GM18520 (cell line): Measurements from ENCODE around the gene TOR1AIP1.

Source experiments
- ATAC-seq: cut with Tn5 transposase; IDR thresholded peaks from one replicate; pipeline ENCODE4 v1.9.1; 2021; ENCODE audit not compliant: unreplicated experiment

The TOR1AIP1 gene

DNA sequence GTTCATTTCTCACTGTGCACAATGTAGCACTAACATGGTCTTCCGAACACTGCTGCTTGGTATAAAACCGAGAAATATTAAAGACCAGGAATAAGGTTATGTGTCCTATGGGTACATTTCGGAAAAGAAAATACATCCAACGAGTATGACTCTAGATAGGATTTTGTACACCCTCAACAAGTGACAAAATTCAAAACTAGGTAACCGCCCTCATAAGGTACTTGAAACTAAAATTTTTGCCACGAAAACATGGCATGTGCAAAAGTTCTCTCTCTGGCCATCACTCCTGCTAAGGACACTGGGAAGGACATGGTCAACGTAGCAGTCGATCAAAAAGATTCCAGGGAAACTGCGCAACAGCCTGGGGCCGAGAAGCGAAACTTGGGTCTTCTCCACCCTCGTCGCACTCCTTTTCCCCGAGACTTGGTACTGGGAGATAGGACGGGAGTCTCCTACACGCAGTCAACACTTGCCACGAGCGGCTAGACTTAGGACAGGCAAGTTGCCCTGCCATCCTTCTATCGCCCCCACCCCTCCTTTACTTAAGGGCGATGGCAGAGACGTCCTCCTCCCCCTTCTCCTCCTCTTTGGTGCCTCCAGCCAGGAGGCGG, 338 bp upstream of the TOR1AIP1 start:
- ATAC-seq, result no peak

DNA sequence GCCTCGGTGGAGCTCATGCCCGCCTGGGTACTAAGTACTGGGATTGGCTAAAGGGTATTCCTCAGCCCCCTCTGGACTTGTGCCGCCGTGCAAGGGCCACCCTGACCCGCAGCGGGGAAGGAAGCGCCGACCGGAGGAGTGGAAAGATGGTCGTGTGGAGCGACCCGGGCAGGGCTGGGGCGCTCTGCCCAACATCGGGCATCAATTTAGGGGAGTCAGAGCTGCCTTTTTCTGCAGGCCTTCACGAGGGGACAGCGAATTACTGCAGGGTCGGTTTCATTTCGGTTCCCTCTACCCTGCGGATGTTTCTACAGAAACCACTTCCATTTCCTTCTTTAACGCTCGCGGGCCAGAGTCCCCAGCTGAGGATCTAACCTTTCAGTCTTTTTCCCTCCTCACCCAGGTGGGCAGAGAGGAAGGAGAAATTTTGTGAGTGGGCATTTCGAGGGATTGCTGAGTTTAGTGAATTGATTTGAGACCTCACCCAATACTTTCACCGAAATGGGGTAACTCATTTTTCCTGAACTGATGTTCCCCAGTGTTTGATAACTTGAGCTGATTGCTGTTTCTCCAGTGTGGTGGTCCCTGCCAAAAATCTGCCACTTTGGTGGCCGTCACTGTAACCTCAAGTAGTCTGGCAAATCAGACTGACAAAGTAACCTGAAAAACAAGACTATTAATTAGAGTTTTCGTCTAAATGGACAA, 1.1 kb downstream of the TOR1AIP1 start:
- ATAC-seq, result peak; percentile 3

DNA sequence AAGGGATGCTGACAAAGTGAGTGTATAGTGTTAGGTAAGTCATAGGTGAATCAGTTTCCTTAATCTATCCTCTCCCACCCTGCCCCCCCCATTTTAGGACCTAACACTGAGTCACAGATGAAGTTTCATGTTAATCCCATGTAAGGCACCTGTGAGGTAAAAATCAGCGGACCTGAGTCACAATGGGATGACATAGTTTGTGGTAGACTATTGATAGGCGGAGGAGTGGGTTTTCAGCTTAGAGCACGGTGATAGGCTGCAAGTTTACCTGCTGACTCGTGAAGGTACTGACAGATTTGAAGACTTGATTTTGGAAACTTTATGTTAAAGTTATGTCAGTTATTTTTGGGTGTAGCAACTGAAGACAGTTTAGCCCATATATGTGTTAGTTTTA, 1.7 kb downstream of the TOR1AIP1 start:
- ATAC-seq, result peak; percentile 23

DNA sequence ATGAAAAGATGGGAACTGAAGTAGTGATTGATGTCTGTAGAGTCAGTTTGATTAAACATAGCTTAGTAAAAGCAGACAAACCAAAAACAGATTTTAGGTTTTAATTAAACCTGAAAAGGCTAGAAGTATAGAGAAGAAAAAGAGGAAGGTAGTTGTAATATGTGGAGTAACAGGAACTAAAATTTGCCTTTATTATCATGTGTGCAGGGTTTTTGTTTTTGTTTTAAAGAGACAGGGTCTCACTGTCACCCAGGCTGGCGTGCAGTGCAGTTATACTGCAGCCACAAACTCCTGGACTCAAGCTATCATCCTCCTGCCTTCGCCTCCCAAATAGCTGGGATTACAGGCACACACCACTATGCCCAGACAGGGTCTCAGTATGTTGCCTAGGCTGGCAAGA, 6.0 kb downstream of the TOR1AIP1 start:
- ATAC-seq, result no peak

DNA sequence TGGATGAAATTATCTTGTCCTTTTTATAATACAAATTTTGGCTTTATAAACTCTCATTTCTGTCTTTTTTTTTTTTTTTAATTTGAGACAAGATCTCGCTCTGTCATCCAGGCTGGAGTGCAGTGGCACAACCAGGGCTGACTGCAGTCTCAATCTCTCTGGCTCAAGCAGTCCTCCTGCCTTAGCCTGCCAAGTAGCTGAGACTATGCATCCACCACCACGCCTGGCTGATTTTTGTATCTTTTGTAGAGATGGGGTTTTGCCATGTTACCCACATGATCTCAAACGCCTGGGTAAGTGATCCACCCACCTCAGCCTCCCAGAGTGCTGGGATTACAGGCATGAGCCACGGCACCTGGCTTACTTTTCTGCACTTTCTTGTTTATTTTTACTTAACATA, 7.5 kb downstream of the TOR1AIP1 start:
- no peak for ATAC-seq

DNA sequence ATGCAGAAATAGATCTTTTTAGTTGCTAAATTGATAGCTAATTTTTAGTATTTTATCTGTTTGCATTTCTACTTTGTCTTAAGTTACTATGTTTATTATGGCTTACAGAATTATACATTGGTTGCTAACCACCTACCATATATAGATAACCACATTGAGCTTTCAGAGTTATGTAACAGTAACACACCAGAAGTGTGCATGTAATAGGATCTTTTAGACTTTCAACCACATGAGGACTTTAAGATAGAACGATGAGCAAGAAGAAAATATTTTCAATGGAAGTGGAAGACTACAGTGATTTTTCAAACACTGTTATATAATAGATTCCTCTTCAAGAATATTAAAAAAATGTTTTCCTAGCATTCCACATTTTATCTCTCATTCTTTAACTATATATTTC, 28.8 kb downstream of the TOR1AIP1 start:
- no peak for ATAC-seq

DNA sequence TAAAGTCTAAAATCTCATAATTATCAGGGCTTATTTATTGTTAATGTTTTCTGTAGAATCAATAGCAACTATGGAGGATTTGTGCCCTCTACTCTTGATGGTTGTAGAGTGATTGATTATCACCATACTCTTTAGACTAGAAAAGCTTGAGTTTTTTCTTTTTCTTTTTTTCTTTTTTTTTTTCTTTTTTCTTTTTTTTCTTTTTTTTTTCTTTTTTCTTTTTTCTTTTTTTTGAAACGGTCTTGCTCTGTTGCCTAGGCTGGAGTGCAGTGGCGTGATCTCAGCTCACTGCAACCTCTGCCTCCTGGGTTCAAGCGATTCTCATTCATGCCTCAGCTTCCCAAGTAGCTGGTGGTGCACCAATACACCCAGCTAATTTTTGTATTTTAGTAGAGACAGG, 29.7 kb downstream of the TOR1AIP1 start:
- ATAC-seq, result no peak

DNA sequence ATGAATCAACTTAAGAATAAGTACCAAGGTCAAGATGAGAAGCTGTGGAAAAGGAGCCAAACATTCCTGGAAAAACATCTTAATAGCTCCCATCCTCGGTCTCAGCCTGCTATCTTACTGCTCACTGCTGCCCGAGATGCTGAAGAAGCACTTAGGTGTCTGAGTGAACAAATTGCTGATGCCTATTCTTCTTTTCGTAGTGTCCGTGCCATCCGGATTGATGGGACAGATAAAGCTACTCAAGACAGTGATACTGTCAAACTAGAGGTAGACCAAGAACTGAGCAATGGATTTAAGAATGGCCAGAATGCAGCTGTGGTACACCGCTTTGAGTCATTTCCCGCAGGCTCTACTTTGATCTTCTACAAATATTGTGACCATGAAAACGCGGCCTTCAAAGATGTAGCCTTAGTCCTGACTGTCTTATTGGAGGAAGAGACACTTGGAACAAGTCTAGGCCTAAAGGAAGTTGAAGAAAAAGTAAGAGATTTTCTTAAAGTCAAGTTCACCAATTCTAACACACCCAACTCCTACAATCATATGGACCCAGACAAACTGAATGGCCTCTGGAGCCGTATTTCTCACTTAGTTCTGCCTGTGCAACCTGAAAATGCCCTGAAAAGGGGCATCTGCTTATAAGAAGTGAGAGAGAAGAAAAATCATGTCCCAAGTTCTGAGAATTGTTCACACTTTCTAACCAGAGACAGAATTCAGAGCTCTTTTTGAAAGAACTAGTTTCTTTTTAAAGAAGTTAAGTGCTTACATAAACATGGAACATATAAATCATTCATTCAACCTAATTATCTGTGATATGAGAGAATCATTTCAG, 35.7 kb downstream of the TOR1AIP1 start:
- no peak for ATAC-seq

DNA sequence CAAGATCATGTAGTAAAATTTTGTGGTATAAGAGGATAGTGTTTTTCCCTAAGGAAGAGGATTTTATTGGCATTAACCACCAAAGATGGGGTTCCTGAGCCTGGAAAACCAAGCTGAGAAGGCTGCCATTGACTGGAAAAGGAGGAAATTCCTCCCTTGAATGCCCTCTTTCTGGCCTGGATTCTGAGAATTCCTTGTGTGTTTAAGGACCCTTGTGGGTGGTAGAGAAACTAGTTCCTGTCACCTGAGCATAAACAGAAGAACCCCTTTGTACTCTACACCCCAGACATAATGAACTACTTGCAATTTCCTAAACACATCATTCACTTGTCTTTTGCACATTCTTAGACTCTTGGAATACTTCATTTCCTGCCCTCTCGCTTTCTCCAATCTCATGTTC, 39.4 kb downstream of the TOR1AIP1 start:
- ATAC-seq, result no peak

DNA sequence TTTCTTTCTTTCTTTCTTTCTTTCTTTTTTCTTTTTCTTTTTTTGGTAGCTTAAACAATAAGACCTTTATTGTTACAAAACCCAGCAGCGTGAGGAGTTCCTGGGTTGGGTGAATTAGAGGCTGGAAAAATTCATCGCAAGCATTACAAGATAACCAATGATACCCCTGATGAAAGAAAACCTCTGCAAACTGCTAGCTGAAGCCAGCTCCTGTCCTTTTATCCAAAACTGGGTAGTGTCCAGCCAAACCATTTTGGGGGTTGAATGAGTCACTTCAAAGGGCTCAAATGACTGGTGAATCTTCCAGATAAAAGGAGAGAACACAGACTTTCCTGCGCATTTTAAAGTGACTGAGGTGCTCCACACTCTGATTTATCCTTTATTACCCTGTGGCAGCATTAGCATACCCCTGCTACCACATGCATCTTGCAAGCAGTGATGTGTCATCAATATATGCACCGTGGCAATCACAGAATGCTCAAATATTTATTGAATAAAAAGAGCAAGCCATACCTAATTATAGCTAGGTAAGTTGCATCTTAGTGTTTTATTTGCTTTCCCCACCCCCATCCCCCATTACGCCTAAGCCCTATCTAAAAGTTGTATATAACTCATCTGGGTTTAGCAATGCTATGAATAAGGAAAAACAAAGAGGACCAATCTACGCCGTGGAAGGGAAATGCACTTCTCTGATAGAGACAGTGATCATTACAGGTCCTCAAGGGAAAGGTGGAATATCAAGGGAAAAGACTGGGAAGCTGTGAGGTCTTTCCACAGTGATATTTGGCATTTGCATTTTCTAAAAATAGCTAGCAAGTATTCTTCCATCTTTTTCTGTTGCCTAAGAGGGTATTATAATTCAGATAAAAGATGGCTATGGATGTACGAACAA, 40.1 kb downstream of the TOR1AIP1 start:
- ATAC-seq, result no peak

DNA sequence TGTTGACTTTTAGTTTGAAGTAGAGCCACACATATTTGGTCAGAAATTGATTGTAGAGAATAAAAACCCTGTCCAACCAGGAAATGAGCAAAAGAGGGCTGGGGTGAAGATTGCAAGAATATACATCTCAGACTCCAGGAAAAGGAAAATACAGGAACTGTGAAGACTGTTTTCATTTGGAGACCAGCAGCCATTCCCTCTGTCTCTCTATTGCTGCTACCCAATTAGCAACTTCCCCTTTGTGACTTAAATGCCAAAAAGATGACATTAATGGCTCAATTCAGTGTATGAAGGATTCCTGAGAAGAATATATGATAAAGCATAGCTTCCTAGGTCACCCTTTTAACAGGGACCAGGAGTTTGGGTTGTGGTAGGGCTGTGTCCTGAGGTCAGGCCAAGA, 40.9 kb downstream of the TOR1AIP1 start:
- no peak for ATAC-seq

DNA sequence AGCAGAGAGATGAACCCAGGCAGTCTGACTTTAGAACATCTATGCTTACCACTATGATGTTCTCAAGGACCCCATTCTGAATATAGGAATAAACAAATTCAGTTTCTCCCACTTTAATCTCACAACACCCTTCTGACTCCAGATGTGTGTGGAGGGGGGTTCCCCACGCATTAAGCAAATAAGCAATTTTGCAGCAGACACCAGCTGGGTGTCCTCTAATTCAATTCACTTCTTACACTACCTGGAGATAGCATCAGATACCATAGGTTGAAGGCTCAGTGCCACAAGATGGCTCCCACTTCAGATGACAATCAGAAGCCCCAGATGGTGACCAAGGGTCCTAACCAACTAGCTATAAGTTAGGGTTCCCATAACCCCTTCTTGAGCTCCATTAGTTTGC, 42.2 kb downstream of the TOR1AIP1 start:
- no peak for ATAC-seq

DNA sequence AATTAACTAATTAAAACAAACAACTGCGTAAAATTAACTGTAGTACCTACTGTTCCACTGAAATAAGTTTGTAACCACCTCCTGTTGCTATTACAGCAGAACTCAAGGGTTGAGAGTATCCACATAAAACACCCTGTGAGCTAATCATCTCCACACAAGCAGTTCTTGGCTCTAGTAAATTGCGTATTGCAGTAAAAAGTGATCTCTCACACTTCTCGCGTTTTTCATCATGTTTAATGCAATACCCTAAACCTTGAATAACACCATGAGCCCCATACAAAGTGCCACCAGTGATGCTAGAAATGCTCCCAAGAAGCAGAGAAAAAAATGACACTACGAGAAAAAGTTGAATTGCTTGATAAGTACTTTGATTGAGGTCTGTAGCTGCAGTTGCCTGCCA, 43.2 kb downstream of the TOR1AIP1 start:
- no peak for ATAC-seq

DNA sequence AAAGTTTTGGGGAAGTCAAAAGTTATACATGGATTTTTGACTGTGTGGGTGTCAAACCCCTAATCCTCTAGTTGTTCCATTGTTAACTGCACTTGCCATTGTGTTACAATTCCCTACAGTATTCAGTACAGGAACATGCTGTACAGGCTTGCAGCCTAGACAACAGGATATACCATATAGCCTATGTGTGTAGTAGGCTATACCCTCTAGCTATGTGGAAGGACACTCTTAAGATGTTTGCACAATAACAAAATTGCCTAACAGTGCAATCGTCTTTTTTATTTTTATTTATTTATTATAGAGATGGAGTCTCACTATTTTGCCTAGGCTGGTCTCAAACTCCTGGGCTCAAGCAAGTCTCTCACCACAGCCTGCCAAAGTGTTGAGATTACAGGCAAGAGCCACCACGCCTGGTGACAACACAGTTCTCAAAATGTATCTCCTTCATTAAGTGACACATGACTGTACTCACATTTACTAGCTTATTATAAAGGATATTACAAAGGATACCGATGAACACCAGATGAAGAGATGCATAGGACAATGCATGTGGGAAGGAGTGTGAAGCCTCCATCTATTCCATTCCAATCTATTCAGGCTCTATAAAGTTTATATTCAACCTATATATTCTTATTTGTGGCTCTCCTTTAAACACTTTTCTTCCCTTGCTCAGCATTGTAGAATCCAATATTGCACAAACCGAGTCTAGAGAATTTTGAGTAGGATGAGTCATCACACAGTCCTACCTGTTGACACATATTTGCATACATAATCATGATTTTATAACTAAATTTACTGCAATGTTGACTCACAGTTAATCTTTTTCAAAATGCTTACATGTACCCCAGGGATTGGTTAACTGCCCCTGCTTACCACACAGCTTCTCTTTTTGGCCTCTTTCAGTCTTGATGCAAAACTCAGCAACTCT, 44.1 kb downstream of the TOR1AIP1 start:
- ATAC-seq, result no peak

DNA sequence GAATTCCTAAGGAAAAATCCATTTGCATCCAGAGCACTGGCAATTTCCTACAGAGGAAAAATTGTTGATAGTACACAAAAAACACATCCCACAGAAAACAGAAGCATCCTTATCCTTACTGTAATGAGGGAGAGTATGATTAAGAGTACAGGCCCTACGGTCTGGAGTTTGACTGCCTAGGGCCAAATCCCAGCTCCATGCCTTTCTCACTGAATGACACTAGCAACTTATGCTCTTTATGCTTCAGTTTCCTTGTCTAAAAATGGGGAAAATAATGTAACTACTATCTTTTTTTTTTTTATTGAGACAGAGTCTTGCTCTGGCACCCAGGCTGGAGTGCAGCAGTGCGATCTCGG, 44.7 kb downstream of the TOR1AIP1 start:
- ATAC-seq, result no peak

DNA sequence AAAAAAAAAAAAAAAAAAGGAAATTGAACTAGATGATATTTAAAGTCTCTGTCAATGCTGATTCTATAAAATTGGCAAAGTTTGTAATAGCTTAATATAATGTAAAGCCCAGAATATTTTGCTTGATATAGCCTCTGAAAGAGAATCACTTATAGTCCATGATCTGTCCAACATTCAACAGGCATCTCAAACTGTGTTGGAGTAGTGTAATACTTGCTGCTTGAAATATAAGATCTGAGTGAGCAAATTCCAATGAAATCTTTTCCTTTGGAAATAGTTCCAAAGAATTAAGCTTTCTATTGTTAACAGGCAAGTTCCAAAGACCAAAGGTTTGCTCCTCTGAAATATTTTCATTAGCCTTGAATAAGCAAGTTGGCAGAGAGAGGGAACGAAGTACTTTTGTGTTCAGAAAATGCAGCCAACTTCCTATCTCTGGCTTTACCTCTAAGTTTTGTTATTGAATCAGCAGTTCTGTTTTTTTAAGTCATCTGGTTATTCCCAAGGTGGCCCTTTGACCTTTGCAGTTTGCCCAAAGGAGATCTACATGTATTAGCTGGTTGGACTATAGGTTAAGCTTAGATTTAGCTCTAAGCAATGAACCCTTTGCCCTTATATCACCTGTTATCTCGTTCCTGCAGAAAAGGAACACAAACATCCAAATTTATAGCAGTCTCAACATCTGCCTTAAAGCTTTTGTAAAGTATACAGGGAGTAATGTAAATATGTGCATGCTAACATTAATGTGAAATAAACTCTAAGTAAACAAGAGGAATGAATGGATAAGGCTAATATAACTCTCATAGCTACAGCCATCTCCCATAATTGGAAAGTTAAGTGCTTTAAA, 48.1 kb downstream of the TOR1AIP1 start:
- ATAC-seq, result no peak

DNA sequence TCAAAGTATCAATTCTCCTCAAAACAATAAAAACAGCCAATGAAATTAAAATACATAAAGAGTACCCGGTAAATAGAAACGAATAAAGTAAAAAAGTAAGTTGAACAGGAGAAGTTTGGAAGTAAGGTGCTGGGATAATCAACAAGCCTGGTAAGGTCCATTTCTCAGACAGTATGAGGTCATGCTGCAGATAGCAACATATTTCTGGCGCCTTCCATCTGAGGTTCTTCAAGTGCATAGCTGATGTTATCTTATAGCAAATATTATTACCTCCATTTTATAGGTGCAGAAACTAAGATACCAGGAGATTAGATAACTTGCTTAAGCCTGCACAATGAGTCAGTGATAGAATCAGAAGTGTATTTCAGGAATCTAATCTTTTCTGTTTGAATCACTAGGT, 48.8 kb downstream of the TOR1AIP1 start:
- ATAC-seq, result no peak

DNA sequence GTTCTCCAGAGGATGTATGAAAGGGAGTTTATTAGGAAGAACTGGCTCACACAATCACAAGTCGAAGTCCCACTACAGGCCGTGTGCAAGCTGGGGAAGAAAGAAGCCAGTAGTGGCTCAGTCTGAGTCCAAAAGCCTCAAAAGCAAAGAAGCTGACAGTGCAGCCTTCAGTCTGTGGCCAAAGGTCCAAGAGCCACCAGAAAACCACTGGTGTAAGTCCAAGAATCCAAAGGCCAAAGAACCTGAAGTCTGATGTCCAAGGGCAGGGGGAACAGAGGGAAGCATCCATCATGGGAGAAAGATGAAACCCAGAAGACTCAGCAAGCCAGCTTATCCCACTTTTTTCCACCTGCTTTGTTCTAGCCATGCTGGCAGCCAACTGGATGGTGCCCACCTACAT, 51.1 kb downstream of the TOR1AIP1 start:
- ATAC-seq, result no peak

DNA sequence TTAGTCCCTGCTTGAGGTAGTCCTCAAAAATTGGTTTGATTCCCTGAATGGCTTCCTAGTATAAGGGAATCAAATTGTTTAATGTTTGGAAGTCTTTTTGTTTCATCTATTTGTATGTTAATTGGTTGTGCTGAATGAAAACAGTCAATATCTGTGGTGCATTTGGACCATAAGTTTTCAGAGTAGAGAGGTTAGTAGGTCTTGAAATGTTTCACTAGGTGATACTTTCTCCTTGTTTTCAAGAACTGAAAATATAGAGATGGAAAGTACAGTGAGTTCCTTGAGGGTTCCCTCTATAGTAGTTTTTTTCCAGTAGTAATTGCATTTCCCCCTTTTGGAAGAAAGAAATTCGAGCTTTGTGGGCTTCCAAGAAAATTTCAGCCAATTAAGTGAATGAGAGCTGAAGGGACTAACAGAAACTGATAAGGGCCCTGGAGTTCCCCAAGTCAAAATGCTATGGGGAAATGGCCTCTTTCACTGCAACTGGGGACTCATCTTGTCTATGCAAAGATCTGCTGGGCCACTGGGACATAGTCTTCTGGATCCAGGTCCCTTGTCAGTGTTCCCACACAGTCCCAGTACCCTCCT, 53.9 kb downstream of the TOR1AIP1 start:
- no peak for ATAC-seq
